ENCODE results near the gene MAGEA3.
"Not testable (repeated sequence)": the region's sequence is repeated elsewhere in the genome, so short reads cannot be mapped to it uniquely, and the experiment has no call there.

The MAGEA3 gene, protein sequence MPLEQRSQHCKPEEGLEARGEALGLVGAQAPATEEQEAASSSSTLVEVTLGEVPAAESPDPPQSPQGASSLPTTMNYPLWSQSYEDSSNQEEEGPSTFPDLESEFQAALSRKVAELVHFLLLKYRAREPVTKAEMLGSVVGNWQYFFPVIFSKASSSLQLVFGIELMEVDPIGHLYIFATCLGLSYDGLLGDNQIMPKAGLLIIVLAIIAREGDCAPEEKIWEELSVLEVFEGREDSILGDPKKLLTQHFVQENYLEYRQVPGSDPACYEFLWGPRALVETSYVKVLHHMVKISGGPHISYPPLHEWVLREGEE

DNA sequence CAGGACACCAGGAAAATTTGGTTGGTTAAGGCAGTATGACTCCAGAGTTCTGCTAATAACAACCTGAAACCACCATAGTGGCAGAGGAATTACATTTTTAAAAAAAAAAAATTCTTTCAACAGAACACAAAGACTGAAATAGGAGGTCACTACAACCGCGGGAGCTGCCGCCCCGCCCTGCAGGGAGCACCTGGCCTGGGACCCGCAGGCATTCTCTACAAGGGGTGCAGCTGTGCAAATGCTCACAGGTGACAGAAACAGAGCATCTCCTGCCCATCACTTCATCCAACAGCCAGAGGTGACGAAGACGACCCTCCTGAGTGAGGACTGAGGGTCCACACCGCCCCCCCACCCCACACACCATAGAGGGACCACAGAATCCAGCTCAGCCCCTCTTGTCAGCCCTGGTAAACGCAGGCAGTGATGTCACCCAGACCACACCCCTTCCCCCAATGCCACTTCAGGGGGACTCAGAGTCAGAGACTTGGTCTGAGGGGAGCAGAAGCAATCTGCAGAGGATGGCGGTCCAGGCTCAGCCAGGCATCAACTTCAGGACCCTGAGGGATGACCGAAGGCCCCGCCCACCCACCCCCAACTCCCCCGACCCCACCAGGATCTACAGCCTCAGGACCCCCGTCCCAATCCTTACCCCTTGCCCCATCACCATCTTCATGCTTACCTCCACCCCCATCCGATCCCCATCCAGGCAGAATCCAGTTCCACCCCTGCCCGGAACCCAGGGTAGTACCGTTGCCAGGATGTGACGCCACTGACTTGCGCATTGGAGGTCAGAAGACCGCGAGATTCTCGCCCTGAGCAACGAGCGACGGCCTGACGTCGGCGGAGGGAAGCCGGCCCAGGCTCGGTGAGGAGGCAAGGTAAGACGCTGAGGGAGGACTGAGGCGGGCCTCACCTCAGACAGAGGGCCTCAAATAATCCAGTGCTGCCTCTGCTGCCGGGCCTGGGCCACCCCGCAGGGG is at the start of gene MAGEA3:
TSS of gene MAGEA3 (plus strand) at position 843 of the 980 bp plus-strand sequence. CDS start 2,039 bp downstream, outside the sequence.
- DNase-seq (ENCODE audit: low read depth in 3 of 3, low spot score in 1 of 3): not testable (repeated sequence)

DNA sequence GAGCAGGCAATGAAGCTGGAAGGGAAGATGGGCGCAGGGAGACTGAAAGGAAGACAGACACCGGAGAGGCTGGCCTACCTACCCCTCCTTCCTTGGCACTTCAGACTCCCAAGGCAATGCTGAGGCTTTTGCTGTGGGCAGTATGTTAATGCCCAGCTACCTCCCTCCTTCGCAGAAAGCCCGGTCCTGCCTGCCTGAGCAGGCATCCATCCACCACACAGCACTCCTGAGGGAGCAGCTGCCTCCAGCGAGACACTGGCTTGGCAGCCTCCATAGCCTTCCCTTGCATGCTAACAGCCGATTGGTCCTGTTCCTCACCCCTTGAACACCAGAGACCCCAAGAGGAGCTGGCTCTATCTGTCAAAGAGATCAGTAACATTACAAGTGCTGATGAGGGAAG is 46.5 kb upstream of the MAGEA3 start:
- DNase-seq (ENCODE audit: low read depth in 3 of 3, low spot score in 1 of 3): no peak

DNA sequence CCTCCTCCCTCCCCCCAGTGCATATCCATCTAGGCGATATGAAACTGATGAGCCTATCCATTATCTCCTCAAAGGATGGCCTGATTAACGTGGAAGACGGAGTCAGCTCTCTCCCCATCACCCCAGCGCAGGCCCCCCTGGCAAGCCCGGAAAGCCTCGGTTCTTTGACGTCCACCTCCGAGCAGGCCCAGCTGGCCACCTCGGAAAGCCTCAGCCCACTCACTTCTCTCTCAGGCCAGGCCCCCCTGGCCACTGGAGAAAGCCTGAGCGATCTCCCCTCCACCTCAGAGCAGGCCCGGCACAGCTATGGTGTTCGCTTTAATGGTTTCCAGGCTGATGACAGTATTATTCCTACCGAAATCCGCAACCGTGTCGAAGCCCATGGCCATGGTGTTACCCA is 46.1 kb upstream of the MAGEA3 start:
- no peak for DNase-seq (ENCODE audit: low read depth in 3 of 3, low spot score in 1 of 3)

DNA sequence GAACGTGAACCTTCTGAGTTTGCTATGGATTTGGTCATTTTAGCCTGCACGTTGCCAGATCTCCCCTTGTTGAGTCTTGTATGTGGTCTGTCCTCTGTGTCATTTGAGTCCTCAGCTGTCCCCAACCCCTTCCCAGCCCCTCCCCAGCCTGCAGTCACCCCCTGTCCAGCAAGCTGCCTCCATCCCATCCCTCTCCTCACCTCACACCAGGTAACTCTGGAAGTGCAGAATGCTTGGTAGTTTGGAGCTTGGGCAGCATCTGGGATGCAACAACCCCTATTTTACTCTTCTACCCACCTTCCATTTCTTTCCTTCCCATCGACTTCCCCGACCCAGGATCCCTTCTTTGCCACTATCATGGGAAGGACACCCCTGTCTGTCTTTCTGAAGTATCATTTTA is 42.5 kb upstream of the MAGEA3 start:
- no peak for DNase-seq (ENCODE audit: low read depth in 3 of 3, low spot score in 1 of 3)

DNA sequence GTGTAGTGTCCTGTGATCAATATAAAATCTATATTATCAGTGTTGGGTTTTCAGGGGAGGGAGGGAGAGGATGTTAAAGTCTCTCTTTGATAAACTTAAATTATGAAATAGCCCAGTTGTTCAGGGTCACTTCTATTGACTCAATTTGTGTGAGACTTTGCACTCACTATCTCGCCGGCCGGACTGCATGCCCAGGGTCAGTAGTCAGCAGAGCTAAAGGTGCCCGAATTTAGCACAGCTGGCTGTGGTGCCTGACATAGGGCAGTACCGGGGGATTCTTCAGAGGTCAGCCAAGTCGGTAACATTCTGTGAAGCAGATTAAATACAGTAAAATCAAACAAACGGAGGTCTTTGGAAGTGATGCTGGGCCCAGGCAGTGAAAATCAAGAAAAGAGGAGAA is 41.7 kb upstream of the MAGEA3 start:
- DNase-seq (ENCODE audit: low read depth in 3 of 3, low spot score in 1 of 3): no peak

DNA sequence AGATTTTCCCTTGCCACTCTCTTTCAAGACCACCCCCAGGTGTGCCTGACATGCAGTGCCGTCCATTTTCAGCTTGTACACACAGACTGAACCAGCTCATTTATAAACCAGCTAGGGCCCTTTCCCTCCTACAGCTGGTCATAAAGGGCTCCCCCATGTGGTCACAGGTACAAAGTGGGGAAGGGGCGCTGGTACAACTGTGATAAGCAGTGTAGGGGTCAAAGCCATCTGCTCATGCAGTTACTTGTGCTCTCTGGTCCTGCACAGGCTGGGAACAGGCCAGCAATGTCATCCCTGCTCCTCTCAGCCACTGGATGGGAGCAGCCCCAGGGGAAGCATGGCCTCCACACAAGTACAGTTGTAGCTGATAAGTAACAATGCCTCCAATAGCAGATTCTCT is 40.3 kb upstream of the MAGEA3 start:
- DNase-seq (ENCODE audit: low read depth in 3 of 3, low spot score in 1 of 3): no peak

DNA sequence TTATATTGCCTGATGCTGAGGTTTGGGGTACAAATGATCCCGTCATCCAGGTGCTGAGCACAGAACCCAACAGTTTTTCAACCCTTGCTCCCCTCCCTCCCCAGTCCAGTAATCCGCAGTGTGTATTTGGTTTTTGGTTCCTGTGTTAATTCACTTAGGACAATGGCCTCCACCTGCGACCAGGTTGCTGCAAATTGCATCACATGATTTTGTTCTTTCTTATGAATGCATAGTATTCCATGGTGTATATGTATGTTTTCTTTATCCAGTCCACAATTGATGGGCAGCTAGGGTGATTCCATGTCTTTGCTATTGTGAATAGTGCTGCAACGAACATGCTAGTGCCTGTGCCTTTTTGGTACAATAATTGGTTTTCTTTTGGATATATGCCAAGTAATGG is 35.5 kb upstream of the MAGEA3 start:
- no peak for DNase-seq (ENCODE audit: low read depth in 3 of 3, low spot score in 1 of 3)

DNA sequence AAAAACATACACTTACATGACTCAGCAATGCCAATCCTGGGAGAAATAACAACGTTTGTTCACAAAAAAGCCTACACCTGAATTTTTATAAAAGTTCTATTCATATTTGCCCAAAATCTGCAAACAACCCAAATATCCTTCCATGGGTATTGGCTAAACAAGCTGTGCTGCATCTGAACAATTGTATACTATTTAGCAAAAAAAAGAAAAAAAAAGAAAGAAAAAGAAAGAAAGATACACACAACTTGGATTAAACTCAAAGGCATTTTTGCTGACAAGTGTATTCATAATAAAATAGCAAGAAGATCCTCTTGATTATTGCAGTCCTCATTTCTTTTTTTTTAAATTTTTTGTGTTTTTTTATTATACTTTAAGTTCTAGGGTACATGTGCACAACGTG is 24.5 kb upstream of the MAGEA3 start:
- no peak for DNase-seq (ENCODE audit: low read depth in 3 of 3, low spot score in 1 of 3)

DNA sequence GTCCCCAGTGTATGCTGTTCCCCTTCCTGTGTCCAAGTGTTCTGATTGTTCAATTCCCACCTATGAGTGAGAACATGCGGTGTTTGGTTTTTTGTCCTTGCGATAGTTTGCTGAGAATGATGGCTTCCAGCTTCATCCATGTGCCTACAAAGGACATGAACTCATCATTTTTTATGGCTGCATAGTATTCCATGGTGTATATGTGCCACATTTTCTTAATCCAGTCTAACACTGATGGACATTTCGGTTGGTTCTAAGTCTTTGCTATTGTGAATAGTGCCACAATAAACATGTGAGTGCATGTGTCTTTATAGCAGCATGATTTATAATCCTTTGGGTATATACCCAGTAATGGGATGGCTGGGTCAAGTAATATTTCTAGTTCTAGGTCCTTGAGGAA is 23.9 kb upstream of the MAGEA3 start:
- DNase-seq (ENCODE audit: low read depth in 3 of 3, low spot score in 1 of 3): not testable (repeated sequence)

DNA sequence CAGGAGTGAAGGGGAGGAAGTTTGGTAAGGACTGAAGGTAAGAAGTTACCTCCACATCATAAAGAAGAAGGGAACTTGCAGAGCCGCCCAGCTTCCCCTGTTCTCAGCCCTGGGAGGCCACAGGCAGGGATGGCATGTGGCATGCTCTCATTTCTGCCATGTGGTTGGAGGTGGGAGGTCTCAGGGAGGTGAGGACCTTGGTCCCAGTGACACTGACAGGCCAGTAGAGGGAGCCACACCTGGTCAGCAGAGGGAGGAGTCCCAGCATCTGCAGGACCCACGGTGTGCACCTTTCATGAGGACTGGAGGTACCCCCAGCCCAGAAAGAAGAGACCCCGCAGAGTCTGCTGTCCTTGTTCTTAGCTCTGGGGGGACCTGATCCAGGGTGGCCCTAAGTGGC is 17.6 kb upstream of the MAGEA3 start:
- DNase-seq (ENCODE audit: low read depth in 3 of 3, low spot score in 1 of 3): not testable (repeated sequence)

DNA sequence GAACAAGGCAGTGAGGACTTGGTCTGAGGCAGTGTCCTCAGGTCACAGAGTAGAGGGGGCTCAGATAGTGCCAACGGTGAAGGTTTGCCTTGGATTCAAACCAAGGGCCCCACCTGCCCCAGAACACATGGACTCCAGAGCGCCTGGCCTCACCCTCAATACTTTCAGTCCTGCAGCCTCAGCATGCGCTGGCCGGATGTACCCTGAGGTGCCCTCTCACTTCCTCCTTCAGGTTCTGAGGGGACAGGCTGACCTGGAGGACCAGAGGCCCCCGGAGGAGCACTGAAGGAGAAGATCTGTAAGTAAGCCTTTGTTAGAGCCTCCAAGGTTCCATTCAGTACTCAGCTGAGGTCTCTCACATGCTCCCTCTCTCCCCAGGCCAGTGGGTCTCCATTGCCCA is 1.8 kb downstream of the MAGEA3 start:
- DNase-seq (ENCODE audit: low read depth in 3 of 3, low spot score in 1 of 3): not testable (repeated sequence)

DNA sequence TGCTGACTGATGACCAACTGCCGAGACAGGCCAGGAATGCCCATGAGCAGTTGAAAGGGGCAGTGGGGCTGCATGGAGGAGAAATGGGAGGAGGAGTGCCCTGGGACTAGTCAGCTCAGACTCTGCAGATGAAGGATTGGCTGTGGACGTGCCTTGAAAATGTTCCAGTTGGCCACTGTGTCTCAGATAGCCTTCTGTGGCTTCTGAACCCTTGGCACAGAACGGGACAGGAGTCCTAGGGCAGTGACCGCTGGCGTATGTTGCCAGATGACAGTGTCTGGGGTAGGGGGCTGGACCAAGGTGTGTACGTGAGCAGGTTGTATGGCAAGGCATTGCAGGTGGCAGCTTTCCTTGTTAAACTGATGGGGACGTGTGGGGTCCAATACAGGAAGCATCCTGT is 7.9 kb downstream of the MAGEA3 start:
- not testable (repeated sequence) for DNase-seq (ENCODE audit: low read depth in 3 of 3, low spot score in 1 of 3)

DNA sequence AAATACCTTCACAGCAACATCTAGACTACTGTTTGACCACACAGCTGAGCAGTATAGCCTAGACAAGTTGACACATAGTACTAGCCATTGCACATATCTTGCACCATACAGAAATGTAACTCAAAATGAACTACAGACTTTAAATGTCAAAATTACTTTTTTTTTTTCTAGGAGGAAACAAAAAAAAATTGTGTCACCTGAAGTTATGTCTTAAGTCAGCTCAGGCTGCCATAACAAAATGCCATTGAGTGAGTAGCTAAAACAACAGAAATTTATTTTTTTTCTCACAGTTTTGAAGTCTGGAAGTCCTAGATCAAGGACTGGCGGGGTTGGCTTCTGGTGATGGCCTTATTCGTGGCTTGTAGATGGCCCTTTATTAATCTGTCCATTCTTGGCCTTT is 10.6 kb downstream of the MAGEA3 start, which contains the start of gene CSAG2:
TSS of gene CSAG2 (minus strand) at position 101 of the 400 bp plus-strand sequence. CDS start 161 bp downstream, outside the sequence.
- not testable (repeated sequence) for DNase-seq (ENCODE audit: low read depth in 3 of 3, low spot score in 1 of 3)

DNA sequence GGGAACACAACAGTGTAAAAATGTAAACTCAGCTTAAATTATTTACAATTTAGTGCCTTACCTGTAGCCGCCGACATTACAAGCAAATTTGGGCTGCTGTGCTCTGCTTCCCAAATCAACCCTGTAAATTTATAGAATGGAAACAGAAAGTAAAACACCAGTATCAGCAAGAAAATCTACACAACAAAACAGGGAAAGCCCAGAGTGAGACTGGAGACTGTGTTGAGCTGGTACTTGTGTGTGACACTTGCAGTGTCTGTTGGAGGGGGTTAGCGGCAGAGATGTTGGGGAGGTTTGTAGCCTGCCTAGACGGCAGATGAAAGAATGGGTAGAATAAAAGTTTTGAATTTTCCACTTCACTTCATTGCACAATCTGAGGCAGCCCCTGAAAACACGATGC is 14.6 kb downstream of the MAGEA3 start:
- DNase-seq (ENCODE audit: low read depth in 3 of 3, low spot score in 1 of 3): not testable (repeated sequence)

DNA sequence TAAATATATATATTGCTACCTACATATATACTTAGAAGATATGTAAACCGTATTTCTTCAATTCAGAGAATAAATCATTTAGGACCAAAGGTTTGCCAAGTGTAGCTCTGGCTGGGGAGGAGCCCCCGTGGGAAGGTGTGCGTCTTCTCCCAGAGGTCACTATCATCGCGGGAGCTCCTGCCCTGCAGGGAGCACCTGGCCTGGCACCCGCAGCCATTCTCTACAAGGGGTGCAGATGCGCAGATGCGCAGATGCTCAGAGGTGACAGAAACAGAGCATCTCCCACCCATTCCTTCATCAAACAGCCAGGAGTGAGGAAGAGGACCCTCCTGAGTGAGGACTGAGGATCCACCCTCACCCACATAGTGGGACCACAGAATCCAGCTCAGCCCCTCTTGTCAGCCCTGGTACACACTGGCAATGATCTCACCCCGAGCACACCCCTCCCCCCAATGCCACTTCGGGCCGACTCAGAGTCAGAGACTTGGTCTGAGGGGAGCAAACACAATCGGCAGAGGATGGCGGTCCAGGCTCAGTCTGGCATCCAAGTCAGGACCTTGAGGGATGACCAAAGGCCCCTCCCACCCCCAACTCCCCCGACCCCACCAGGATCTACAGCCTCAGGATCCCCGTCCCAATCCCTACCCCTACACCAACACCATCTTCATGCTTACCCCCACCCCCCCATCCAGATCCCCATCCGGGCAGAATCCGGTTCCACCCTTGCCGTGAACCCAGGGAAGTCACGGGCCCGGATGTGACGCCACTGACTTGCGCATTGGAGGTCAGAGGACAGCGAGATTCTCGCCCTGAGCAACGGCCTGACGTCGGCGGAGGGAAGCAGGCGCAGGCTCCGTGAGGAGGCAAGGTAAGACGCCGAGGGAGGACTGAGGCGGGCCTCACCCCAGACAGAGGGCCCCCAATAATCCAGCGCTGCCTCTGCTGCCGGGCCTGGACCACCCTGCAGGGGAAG is 15.5 kb downstream of the MAGEA3 start, which contains the start of gene MAGEA2B:
TSS of gene MAGEA2B (plus strand) at position 814 of the 973 bp plus-strand sequence. CDS start 2,479 bp downstream, outside the sequence.
- not testable (repeated sequence) for DNase-seq (ENCODE audit: low read depth in 3 of 3, low spot score in 1 of 3)

DNA sequence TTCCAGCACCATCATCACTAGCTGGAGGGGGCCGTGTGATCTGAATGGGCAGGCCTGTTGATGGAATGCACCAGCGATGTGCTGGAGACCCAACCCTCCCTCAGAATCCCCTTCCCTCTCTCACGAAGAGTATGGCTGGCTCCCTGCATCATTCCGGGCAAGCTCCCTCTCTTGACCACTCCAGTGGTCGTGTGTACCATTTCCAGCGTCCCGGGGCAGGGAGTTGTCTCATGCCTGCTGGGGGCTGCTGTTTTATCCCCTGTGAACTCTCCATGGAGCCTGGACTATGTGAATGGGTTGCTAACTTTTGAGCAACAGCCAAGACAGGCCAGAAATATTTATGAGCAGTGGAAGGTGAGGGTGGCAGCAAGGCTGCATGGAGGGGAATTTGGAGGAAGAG is 26.8 kb downstream of the MAGEA3 start:
- no peak for DNase-seq (ENCODE audit: low read depth in 3 of 3, low spot score in 1 of 3)

DNA sequence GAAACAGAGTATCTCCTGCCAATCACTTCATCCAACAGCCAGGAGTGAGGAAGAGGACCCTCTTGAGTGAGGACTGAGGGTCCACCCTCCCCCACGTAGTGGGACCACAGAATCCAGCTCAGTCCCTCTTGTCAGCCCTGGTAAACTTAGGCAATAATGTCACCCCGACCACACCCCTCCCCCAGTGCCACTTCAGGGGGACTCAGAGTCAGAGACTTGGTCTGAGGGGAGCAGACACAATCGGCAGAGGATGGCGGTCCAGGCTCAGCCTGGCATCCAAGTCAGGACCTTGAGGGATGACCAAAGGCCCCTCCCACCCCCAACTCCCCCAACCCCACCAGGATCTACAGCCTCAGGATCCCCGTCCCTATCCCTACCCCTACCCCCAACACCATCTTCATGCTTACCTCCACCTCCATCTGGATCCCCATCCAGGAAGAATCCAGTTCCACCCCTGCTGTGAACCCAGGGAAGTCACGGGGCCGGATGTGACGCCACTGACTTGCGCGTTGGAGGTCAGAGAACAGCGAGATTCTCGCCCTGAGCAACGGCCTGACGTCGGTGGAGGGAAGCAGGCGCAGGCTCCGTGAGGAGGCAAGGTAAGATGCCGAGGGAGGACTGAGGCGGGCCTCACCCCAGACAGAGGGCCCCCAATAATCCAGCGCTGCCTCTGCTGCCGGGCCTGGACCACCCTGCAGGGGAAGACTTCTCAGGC is 34.8 kb downstream of the MAGEA3 start, which contains the start of the genes CSAG1 and MAGEA12:
TSS of gene CSAG1 (minus strand) at position 461 of the 715 bp plus-strand sequence. CDS start 1,261 bp downstream, outside the sequence.
TSS of gene MAGEA12 (plus strand) at position 497 of the 715 bp plus-strand sequence. CDS start 2,405 bp downstream, outside the sequence.
- DNase-seq (ENCODE audit: low read depth in 3 of 3, low spot score in 1 of 3): no peak

DNA sequence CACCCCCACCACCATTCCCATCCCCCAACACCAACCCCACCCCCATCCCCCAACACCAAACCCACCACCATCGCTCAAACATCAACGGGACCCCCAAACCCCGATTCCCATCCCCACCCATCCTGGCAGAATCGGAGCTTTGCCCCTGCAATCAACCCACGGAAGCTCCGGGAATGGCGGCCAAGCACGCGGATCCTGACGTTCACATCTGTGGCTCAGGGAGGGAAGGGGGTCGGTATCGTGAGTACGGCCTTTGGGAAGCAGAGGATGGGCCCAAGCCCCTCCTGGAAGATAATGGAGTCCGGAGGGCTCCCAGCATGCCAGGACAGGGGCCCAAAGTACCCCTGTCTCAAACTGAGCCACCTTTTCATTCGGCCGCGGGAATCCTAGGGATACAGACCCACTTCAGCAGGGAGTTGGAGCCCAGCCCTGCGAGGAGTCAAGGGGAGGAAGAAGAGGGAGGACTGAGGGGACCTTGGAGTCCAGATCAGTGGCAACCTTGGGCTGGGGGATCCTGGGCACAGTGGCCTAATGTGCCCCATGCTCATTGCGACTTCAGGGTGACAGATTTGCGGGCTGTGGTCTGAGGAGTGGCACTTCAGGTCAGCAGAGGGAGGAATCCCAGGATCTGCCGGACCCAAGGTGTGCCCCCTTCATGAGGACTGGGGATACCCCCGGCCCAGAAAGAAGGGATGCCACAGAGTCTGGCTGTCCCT is 35.7 kb downstream of the MAGEA3 start:
- not testable (repeated sequence) for DNase-seq (ENCODE audit: low read depth in 3 of 3, low spot score in 1 of 3)

DNA sequence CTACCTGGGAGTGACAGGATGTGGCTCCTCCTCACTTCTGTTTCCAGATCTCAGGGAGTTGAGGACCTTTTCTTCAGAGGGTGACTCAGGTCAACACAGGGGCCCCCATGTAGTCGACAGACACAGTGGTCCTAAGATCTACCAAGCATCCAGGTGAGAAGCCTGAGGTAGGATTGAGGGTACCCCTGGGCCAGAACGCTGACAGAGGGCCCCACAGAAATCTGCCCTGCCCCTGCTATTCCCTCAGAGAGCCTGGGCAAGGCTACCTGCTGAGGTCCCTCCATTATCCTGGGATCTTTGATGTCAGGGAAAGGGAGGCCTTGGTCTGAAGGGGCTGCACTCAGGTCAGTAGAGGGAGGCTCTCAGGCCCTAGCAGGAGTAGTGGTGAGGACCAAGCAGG is 36.5 kb downstream of the MAGEA3 start:
- DNase-seq (ENCODE audit: low read depth in 3 of 3, low spot score in 1 of 3): no peak
